Neural progenitor cell (in vitro differentiated cells): ENCODE data around the gene CFAP45. TPM values are rescaled to one million over a fixed set of nuclear protein-coding genes. Genes with fewer than 3 reads are reported as not detected.

Source experiments
- DNase-seq: peaks from one replicate; pipeline ENCODE4 v3.0.0-alpha.2; 2016; ENCODE audit warnings: low spot score
- H2AFZ ChIP-seq: fragments of 200-600 bp; sonication (generic); replicated peaks from 2 replicates; pipeline ENCODE4 v1.6.1; 2016; ENCODE audit warnings: antibody characterized with exemption
- H3F3A ChIP-seq: fragments of 200-600 bp; sonication (generic); 2 replicates; pipeline ENCODE4 v1.6.1; 2016; ENCODE audit warnings: antibody characterized with exemption, low read depth
- H3K27ac ChIP-seq: fragments of 200-600 bp; sonication (generic); 2 replicates; pipeline ENCODE4 v1.5.1; 2016; ENCODE audit warnings: mild to moderate bottlenecking
- H3K27me3 ChIP-seq: fragments of 200-600 bp; sonication (generic); 2 replicates; pipeline ENCODE4 v1.6.1; 2016; ENCODE audit warnings: mild to moderate bottlenecking, moderate library complexity
- H3K36me3 ChIP-seq: fragments of 200-600 bp; sonication (generic); 2 replicates; pipeline ENCODE4 v1.5.1; 2016
- H3K4me1 ChIP-seq: fragments of 200-600 bp; sonication (generic); 2 replicates; pipeline ENCODE4 v1.6.1; 2016; ENCODE audit warnings: mixed run types
- H3K4me2 ChIP-seq: fragments of 200-600 bp; sonication (generic); 2 replicates; pipeline ENCODE4 v1.6.1; 2016
- H3K4me3 ChIP-seq: fragments of 200-600 bp; sonication (generic); 2 replicates; pipeline ENCODE4 v1.5.1; 2016
- H3K79me2 ChIP-seq: fragments of 200-600 bp; sonication (generic); 2 replicates; pipeline ENCODE4 v1.6.1; 2016; ENCODE audit warnings: low read depth
- H3K9ac ChIP-seq: fragments of 200-600 bp; sonication (generic); 2 replicates; pipeline ENCODE4 v1.6.1; 2016
- H3K9me3 ChIP-seq: fragments of 200-600 bp; sonication (generic); 2 replicates; pipeline ENCODE4 v1.5.1; 2016; ENCODE audit warnings: low read depth
- H4K20me1 ChIP-seq: fragments of 200-600 bp; sonication (generic); 2 replicates; pipeline ENCODE4 v1.6.1; 2016; ENCODE audit warnings: low read depth
- H3K27ac Mint-ChIP-seq: 3 replicates; pipeline ENCODE4 v1.8.0; 2021; ENCODE audit warnings: mixed read lengths
- H3K27me3 Mint-ChIP-seq: 2 replicates; pipeline ENCODE4 v1.8.0; 2022; ENCODE audit warnings: low read depth, mild to moderate bottlenecking, inconsistent platforms, moderate library complexity, mixed read lengths; ENCODE audit not compliant: insufficient read depth
- H3K36me3 Mint-ChIP-seq: 3 replicates; pipeline ENCODE4 v1.8.0; 2021; ENCODE audit warnings: mixed read lengths
- H3K4me1 Mint-ChIP-seq: 3 replicates; pipeline ENCODE4 v1.8.0; 2021; ENCODE audit warnings: mixed read lengths
- H3K4me3 Mint-ChIP-seq: 3 replicates; pipeline ENCODE4 v1.8.0; 2021; ENCODE audit warnings: mild to moderate bottlenecking, moderate library complexity, mixed read lengths
- H3K9me3 Mint-ChIP-seq: 3 replicates; pipeline ENCODE4 v1.8.0; 2020; ENCODE audit warnings: mixed read lengths
- EZH2 ChIP-seq: fragments of 200-600 bp; sonication (generic); IDR thresholded peaks from 2 replicates; pipeline ENCODE4 v1.6.1; 2017; ENCODE audit warnings: antibody characterized with exemption, mild to moderate bottlenecking, moderate library complexity
- EZH2phosphoT487 ChIP-seq: fragments of 200-600 bp; sonication (generic); IDR thresholded peaks from 2 replicates; pipeline ENCODE4 v1.6.1; 2017; ENCODE audit warnings: antibody characterized with exemption
- total RNA-seq: library from RNA; depleted of rRNA; stranded (reverse); fragments of >200 nt; gene quantifications from 2 replicates; pipeline ENCODE4 v1.2.3, GENCODE V29; 2015; ENCODE audit warnings: low replicate concordance
- TF ChIP-seq, protein P1 (sequence below): fragments of 200-600 bp; sonication (generic); IDR thresholded peaks from 2 replicates; pipeline ENCODE4 v1.5.1; 2017; ENCODE audit warnings: antibody characterized with exemption, mild to moderate bottlenecking

CFAP45 gene
- total RNA-seq, 1 donor from 2014 or later = not detected

DNA sequence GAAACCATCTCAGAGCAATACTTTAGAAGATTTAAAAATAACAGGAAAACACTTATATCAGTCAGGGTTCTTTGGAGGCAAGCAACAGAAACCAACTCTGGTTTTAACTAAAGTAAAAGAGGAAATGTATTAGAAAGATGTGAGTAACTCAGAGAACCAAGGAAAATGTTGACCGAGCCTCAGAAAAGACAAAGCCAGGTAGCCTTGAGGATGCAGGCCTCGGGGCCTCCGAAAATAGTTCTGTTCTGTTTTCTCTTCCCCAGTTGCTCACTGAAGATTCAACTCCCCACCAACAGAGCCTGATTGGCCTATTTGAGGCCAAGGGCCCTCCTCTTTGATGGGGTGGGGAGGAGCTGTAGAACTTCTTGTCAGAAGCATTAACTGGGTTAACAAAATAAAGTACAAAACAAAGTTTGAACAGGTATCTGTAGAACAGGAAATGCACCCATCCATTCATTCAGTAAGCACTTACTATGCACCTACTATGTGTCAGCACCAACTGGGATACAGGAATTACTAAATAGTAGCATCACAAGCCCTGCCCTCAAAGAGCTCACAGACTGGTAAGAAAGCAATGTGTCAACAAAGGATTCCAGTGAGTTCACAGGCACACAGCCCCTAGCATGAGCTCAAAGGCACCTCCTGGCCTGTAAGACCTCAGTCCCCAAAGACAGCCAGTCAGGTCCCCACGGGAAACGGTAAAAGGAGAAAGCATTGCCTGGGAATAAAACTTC, 60.7 kb downstream of the CFAP45 start:
- Histone ChIP-seq H3K9me3 (no peaks in the 10 kb centered on the region), H3K4me1 (no peaks in the 10 kb centered on the region), H3K36me3 (no peaks in the 10 kb centered on the region), H3K27me3 (peaks cover 9% of the 10 kb centered on the region), H3K9ac (no peak overlapping the region), H4K20me1 (no peaks in the 10 kb centered on the region), H3F3A (no peaks in the 10 kb centered on the region), H3K4me3 (no peak overlapping the region), H3K27ac (no peak overlapping the region), H2AFZ (no peak overlapping the region), H3K79me2 (no peaks in the 10 kb centered on the region), H3K4me2 (no peak overlapping the region)
- Mint-ChIP-seq H3K9me3 (no peaks in the 10 kb centered on the region), H3K27me3 (peaks cover 3% of the 10 kb centered on the region), H3K4me3 (no peak overlapping the region), H3K27ac (no peak overlapping the region), H3K36me3 (no peaks in the 10 kb centered on the region), H3K4me1 (peaks cover 15% of the 10 kb centered on the region)
- TF ChIP-seq, protein P1, sequence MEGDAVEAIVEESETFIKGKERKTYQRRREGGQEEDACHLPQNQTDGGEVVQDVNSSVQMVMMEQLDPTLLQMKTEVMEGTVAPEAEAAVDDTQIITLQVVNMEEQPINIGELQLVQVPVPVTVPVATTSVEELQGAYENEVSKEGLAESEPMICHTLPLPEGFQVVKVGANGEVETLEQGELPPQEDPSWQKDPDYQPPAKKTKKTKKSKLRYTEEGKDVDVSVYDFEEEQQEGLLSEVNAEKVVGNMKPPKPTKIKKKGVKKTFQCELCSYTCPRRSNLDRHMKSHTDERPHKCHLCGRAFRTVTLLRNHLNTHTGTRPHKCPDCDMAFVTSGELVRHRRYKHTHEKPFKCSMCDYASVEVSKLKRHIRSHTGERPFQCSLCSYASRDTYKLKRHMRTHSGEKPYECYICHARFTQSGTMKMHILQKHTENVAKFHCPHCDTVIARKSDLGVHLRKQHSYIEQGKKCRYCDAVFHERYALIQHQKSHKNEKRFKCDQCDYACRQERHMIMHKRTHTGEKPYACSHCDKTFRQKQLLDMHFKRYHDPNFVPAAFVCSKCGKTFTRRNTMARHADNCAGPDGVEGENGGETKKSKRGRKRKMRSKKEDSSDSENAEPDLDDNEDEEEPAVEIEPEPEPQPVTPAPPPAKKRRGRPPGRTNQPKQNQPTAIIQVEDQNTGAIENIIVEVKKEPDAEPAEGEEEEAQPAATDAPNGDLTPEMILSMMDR = no peak
- TF ChIP-seq EZH2phosphoT487 (no peak), EZH2 (no peak)
- no peak for DNase-seq

DNA sequence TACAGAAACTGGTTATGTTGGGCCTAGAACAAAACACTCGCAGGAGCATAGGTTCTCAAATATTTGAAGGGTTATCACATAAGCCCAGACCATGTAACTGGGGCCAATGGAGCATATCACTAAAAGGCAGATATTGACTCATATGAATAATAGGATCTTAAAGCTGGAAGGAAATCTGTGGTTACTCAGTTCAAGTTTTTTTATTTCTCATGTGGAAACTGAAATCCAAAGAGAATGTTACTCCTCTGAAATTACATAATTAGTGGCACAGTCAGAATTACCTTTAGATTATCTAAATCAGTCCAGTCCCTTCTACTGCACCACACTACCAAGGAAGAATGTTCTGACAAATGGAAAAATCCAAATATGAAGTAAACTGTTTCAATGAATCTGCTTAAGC, 61.2 kb downstream of the CFAP45 start:
- Histone ChIP-seq H3K36me3 (no peaks in the 10 kb centered on the region), H3F3A (no peaks in the 10 kb centered on the region), H3K27ac (no peak overlapping the region), H3K27me3 (peaks cover 15% of the 10 kb centered on the region), H2AFZ (no peak overlapping the region), H3K4me2 (no peak overlapping the region), H3K79me2 (no peaks in the 10 kb centered on the region), H4K20me1 (no peaks in the 10 kb centered on the region), H3K9me3 (no peaks in the 10 kb centered on the region), H3K4me3 (no peak overlapping the region), H3K4me1 (no peaks in the 10 kb centered on the region), H3K9ac (no peak overlapping the region)
- Mint-ChIP-seq H3K4me3 (no peak overlapping the region), H3K9me3 (no peaks in the 10 kb centered on the region), H3K27me3 (peaks cover 3% of the 10 kb centered on the region), H3K4me1 (peaks cover 15% of the 10 kb centered on the region), H3K27ac (no peak overlapping the region), H3K36me3 (no peaks in the 10 kb centered on the region)
- DNase-seq = no peak
- TF ChIP-seq EZH2 = no peak
- TF ChIP-seq, protein P1 = no peak

DNA sequence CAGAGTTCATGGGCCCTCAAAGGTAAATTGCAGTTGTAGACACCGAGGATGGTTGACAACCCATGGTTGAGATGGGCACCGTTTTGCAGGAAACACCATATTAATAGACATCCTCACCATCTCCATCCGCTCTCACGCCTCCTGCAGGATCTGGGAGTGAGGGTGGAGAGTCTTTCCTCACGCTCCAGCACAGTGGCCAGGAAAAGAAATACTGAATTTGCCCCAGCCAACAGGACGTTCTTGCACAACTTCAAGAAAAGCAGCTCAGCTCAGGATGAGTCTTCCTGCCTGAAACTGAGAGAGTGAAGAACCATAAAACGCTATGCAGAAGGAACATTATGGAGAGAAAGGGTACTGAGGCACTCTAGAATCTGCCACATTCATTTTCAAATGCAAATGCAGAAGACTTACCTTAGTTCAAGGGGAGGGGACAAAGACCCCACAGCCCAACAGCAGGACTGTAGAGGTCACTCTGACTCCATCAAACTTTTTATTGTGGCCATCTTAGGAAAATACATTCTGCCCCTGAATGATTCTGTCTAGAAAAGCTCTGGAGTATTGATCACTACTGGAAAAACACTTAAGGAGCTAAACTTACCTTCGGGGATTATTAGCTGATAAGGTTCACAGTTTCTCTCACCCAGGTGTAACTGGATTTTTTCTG, 64.0 kb downstream of the CFAP45 start:
- Mint-ChIP-seq H3K4me1 (peaks cover 18% of the 10 kb centered on the region), H3K27ac (no peak overlapping the region), H3K36me3 (no peaks in the 10 kb centered on the region), H3K4me3 (no peak overlapping the region), H3K27me3 (peaks cover 2% of the 10 kb centered on the region), H3K9me3 (no peaks in the 10 kb centered on the region)
- no peak overlapping the region for H3K27ac ChIP-seq
- DNase-seq = no peak
- peaks cover 16% of the 10 kb centered on the region for H3K4me1 ChIP-seq
- H3K79me2 ChIP-seq = no peaks in the 10 kb centered on the region
- H4K20me1 ChIP-seq = no peaks in the 10 kb centered on the region
- H3F3A ChIP-seq = peaks cover 6% of the 10 kb centered on the region
- H3K27me3 ChIP-seq = peaks cover 29% of the 10 kb centered on the region
- no peak for TF ChIP-seq EZH2phosphoT487
- TF ChIP-seq EZH2 = no peak
- TF ChIP-seq, protein P1 = peak; percentile 28
- H3K9ac ChIP-seq = no peak overlapping the region
- H3K4me2 ChIP-seq = no peak overlapping the region
- H3K9me3 ChIP-seq = no peaks in the 10 kb centered on the region
- H3K36me3 ChIP-seq = no peaks in the 10 kb centered on the region
- no peak overlapping the region for H3K4me3 ChIP-seq
- no peak overlapping the region for H2AFZ ChIP-seq
